Measurements from ENCODE around the gene PAM16.
A peak's percentile ranks its signal among the peaks of the same experiment; 100 is the strongest.

Gene PAM16

DNA sequence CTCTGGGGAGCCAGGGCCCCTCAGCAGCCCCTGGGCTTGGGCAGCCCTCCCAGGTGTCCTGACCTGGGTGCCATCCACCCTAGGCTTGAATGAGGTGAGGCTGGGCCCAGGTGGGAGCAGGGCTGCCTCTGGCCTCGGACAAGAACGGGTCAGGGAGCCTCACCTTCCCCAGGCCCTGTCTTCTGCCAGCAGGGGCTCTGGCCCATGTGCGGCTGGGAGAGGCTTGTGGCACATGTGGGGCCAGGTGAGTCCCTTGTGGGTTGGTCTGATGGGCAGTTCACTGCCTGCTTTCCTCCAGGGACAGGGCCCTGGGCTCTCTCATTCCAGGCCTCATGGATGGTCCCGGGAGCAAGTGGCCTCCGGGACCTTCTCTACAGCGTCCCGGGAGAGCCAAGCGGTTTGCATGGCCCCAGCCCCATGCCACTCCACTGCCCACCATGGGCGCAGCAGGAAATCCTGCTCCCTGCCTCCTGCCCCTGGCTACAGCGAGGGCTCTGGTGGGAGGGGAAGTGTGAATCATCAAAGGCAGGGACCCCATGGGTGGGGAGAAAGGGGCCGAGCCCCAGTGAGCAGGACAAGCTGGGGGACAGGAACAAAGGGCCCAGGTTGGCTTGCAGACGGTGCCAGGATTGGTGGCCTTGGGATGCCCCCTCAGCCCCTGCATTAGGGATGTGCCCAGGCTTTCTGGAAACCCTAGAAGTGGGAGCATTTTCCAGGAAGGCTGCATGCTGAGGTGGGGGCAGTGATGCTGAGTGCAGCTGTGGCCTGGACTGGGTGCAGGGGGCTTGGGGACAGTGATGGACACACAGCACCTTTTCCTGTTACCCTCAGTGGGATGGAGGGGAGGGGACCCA, 32.7 kb upstream of the PAM16 start:
- DNase-seq (ENCODE audit: low spot score) = no peak

DNA sequence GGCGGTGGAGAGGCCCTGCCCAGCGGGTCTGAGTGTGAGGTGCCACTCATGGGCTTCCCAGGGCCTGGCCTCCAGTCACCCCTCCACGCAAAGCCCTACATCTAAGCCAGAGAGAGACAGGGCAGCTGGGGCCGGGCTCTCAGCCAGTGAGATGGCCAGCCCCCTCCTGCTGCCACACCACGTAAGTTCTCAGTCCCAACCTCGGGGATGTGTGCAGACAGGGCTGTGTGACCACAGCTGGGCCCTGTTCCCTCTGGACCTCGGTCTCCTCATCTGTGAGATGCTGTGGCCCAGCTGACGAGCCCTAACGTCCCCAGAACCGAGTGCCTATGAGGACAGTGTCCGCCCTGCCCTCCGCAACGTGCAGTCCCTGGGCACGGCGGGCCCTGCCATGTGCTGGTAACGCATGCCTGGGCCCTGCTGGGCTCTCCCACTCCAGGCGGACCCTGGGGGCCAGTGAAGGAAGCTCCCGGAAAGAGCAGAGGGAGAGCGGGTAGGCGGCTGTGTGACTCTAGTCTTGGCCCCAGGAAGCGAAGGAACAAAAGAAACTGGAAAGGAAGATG, 31.8 kb upstream of the PAM16 start:
- no peak for DNase-seq (ENCODE audit: low spot score)

DNA sequence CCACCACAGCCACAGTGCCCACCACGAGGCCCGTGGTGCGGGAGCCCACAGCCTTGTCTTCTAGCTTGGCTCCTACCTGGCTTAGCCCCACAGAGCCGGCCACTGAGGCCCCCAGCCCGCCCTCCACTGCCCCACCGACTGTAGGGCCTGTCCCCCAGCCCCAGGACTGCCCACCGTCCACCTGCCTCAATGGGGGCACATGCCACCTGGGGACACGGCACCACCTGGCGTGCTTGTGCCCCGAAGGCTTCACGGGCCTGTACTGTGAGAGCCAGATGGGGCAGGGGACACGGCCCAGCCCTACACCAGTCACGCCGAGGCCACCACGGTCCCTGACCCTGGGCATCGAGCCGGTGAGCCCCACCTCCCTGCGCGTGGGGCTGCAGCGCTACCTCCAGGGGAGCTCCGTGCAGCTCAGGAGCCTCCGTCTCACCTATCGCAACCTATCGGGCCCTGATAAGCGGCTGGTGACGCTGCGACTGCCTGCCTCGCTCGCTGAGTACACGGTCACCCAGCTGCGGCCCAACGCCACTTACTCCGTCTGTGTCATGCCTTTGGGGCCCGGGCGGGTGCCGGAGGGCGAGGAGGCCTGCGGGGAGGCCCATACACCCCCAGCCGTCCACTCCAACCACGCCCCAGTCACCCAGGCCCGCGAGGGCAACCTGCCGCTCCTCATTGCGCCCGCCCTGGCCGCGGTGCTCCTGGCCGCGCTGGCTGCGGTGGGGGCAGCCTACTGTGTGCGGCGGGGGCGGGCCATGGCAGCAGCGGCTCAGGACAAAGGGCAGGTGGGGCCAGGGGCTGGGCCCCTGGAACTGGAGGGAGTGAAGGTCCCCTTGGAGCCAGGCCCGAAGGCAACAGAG, 31.0 kb upstream of the PAM16 start:
- DNase-seq (ENCODE audit: low spot score) = no peak

DNA sequence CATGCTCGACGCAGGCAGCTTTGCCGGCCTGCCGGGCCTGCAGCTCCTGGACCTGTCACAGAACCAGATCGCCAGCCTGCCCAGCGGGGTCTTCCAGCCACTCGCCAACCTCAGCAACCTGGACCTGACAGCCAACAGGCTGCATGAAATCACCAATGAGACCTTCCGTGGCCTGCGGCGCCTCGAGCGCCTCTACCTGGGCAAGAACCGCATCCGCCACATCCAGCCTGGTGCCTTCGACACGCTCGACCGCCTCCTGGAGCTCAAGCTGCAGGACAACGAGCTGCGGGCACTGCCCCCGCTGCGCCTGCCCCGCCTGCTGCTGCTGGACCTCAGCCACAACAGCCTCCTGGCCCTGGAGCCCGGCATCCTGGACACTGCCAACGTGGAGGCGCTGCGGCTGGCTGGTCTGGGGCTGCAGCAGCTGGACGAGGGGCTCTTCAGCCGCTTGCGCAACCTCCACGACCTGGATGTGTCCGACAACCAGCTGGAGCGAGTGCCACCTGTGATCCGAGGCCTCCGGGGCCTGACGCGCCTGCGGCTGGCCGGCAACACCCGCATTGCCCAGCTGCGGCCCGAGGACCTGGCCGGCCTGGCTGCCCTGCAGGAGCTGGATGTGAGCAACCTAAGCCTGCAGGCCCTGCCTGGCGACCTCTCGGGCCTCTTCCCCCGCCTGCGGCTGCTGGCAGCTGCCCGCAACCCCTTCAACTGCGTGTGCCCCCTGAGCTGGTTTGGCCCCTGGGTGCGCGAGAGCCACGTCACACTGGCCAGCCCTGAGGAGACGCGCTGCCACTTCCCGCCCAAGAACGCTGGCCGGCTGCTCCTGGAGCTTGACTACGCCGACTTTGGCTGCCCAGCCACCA, 30.2 kb upstream of the PAM16 start:
- no peak for DNase-seq (ENCODE audit: low spot score)

DNA sequence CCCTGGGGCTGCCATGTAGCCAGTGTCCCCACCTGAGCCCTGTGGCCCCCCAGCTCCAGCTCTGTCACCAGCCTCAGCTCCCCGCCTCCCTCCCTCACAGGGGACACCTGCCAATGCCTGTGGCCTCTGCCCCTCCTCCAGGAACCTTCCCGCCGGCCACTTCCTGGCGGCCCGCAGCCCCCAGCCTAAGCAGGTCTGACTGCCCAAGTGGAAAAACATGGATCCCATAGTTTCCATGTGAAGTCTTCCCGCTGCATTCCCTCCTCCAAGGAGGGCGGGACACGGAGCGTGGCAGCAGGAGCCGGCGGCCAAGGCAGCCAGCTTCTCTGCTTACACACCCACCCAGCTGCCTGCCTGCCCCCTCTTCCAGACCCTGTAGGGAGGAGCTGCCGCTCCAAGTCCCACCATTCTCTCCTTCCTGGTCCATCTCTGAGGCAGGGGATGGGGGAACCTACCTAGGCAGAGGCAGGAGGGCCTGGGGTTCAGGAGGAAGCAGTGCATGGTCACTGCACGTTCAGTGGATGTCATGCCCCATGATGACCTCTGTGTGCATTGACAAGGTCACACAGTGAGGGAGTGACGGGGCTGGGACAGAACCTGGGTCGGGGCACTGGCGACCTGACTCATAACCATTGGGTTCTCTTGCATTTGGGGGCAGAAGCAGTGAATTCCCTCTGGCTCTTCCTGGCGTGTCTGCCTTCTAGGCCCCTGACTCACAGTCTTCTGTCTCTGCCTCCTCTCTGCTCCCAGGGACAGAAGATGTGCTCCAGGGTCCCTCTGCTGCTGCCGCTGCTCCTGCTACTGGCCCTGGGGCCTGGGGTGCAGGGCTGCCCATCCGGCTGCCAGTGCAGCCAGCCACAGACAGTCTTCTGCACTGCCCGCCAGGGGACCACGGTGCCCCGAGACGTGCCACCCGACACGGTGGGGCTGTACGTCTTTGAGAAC, 29.3 kb upstream of the PAM16 start:
- no peak for DNase-seq (ENCODE audit: low spot score)

DNA sequence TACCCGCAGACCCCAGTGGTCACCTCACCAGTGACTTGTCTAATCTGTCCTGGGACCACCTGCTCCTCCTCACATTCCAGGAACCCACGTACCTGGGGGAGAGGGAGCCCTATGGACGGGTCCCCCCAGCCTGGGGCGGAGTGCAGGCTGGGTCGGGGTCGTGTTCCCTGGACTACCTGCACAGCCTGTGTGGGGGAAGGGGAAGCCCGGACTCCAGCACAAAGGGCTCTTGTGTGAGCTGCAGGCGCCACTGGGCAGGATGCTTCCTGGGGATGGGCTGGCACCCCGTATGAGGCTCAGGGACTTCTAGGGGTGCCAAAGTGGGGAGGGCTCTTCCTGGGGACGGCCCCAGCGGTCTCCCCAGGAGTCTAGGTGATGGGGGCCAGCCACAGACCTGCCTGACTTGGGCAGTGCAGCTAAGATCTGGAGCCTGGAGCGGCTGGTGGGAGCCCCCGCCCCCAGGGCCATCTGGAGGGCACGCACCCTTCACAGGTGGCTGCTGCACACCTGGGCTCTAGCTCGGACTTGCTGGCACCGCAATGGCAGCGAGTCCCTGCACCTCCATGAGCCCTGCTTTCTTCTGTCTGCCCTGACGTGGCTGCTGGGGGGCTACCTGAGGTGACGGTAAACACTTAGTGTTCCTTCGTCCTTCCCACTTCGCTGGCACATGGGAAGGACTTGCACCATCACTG, 28.0 kb upstream of the PAM16 start:
- DNase-seq (ENCODE audit: low spot score) = no peak

DNA sequence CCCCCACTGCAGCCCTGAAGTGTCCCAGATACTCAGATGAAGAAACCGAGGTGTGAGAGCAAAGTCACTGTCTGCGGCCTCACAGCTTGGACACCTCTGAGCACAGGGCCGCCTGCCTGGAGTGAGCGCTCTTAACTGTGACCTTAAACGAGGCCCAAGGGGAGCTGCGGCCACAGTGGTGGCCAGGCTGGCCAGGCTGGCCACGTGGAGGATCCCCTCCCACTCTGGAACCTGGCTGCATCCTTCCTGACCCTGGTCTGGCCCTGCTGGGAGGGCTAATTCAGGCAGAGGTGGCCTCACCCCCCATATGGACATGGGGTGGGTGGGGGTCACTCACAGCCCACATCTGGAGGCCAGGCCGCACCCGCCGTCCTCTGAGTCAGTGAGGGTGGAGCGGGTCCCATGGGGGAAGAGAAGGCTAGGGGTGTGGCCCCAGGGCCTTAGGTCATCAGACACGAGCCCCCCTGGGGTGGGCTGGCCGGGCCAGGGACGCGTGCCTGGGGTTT, 27.1 kb upstream of the PAM16 start:
- peak; percentile 71 for DNase-seq (ENCODE audit: low spot score)

DNA sequence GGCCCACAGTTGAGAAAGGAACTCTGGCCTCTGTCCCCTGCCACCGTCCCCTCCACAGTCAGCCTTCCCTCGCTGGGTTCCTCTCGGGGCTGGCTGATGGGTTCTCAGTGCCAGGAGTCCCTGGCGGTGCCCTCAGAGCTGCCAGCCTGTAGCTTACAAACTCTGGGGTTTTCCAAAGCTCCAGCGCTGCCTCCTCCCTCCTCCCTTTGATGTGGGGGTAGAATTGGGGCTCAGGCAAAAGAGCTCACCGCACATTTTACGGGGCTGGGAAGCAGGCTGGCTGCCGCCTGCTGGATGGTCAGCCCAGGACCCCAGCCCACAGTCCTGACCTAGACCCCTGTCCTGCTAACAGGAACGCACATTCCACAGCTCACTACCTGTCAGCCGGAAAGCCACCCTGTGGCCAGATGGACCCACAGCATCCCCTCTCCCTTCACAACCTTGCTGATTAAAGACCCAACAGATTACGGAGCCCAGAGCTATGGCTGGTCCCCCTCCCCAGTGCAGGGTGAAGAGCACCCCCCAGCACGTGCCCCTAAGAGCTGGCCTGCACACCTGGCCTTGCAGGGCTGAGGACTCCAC, 26.5 kb upstream of the PAM16 start:
- DNase-seq (ENCODE audit: low spot score) = no peak

DNA sequence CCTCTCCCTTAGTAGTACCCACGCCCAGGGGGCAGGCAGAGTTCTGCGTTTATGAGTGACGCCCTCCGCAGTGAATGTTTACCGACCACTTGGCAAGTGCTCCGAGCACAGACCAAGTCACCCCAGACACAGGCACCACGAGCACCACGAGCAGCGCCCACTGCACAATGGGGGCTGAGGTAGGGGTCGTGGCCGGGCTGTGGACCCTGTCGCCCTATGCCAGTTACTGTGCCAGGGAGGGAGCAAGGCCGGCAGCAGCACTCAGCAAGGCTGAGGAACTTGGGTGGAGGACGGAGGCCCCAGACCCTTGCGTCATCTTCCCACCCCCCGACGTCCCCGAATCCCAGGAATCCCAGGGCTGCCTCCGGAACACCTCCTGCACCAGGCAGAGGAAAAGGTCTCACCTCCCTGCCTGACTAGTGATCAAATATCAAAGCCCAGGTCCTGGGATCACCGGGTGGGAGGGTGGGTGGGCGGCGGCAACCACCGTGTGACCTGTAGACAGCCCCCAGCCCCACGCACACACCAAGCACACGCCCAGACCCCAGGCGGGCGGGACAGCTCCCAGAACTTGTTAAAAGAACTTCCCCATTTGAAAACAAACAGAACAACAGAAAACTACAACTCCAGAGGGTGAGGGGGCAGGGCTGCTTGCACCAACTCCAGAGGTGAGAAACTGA, 25.9 kb upstream of the PAM16 start:
- DNase-seq (ENCODE audit: low spot score) = no peak

DNA sequence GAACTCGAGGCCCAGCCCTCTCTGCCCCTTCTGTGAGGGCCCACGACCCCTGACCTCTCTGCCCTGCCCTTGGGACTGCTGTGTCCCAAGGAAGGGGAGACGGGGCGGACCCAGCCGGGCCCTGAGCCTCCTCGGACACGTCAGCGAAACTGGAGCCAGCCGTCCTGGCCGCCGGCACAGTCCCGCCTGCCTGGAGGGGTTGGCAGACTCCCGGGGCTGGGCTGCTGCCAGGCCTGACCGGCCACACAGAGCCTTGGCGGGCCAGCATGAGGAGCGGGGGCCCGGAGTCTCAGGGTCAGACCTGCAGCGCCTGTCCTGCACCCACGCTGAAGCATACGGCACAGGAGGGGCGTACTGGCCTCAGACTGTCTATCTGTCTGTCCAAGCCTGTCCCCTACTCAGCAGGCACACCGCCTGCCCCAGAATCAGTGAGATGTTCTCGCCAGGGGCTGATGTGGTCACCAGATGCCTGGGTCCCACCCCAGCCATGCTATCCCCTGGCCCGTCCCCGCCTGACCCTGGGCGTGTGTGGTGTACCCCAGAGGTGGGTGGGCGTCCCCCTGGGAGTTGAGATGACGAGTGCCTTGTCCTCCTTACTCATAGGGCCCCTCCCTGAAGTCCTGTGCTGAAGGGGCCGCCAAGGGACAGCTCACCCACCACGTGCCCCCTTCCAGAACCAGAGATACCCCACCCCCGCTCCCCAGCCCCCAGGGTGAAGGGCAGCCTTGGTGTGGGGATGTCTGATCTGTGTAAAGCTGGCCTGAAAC, 25.2 kb upstream of the PAM16 start:
- peak; percentile 83 for DNase-seq (ENCODE audit: low spot score)

DNA sequence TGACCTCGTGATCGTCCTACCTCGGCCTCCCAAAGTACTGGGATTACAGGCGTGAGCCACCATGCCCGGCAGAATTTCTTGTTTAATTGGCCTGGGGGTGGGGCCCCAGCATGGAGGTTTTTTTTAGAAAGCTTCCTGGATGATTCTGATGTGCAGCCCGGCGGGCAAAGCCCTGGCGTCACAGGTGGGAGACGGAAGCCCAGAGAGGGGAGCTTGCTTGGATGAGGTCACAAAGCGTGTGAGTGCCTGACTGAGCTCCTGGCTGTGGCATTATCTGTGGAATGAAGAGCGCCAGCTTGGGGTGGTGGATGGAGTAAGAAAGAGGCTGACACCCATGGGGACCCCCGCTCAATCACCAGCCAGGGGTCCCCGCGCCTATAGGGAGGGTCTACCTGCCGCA, 24.6 kb upstream of the PAM16 start:
- DNase-seq (ENCODE audit: low spot score) = peak; percentile 26

DNA sequence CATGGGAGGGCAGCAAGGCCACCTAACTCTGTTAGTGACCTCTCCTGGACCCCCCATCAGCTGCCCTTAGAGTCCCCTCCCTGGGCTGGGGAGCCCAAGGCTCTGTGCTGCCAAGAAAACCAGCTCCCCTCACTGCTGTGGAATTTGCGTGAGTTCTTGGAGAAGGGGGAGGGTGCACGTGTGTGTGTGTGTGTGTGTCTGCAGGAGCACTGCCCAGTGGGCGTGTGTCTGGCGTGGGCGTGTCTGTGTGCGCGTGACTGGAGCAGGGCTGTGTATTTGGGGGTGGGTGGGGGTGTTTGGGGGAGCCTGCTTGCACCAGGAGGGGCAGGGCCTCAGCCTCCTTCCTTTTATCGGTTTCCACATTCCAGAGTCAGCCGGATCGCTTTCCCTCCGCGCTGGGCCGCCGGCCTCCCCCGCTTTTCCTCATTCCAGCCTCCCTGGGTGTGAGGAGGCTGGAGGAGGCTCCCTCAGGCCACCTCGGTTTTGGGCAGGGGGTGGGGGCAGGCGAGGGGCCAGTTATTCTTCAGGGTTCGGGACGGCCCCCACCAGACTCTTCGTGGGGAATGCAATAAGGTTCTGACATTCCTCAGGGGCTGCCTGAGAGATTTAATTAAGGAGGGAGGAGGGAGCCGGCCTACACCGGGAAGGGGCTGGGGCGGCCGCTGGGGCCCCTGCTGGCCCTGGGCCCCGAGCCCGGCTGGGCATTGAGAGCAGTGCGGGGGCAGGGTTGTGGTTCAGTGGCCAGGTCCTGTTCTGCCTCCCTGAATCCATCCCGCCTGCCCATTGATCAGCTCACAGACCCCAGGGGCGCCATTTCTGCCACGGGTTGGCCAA, 23.0 kb upstream of the PAM16 start:
- DNase-seq (ENCODE audit: low spot score) = peak; percentile 86

DNA sequence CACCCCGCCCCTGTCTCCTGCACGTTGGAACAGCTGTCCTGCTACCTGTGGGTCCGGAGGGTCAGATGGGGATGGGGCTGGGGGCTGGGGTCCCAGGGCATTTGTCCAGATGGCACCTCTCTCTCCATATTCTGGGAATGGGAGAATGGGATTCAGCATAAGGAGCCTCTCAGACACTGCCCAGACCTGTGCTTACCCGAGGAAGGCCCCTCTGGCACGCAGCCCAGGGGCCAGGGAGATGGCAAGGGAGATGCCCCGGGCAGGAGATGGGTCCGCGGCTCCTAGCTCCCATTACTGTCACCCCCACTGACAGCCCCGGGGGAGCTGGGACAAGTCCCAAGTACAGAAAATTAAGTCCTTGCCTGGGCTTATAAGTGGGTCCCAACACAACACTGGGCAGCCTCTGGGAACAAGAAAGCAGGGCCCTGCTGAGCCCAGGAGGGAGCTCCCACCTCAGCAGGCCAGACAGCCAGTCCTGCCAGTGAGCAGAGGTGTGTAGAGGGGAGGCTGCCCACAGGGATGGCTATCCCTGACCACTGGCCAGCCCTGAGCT, 22.3 kb upstream of the PAM16 start:
- DNase-seq (ENCODE audit: low spot score) = no peak

DNA sequence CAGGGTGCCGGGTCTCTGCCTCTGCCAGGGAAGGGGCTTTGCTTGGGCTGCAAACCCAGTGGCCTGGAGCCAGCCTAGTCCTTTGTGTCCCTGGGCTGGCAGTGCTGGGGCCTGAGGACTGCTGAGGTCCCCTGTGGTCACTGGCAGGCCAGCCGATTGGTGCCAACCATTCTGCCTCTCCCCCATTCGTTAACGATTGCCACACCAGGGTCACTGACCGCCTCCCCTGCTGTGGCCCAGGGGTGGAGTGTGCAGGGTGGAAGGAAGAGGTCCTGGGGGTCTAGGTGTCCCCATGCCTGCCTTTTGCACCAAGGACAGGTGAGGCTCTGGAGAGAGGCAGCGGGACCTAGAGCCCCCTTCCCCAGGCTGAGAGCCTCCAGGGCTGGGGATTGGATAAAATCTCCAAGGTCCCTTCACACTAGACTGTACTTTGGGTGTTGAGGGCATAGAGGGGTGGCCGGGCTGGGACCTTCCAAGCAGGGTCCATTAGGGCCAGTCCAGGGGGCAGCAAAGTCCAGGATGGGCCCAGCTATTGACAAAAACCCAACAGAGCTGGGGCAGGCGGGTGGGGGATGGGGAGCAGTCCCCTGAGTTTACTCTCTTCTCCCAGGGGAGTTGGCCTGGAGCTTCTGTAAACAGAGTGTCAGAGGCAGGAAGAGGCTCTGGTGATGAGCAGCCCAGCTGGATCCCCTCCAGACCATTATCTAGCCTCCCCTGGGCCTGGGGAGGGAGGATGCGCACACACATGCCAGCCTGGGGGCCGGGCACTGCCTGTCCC, 21.6 kb upstream of the PAM16 start:
- peak; percentile 69 for DNase-seq (ENCODE audit: low spot score)

DNA sequence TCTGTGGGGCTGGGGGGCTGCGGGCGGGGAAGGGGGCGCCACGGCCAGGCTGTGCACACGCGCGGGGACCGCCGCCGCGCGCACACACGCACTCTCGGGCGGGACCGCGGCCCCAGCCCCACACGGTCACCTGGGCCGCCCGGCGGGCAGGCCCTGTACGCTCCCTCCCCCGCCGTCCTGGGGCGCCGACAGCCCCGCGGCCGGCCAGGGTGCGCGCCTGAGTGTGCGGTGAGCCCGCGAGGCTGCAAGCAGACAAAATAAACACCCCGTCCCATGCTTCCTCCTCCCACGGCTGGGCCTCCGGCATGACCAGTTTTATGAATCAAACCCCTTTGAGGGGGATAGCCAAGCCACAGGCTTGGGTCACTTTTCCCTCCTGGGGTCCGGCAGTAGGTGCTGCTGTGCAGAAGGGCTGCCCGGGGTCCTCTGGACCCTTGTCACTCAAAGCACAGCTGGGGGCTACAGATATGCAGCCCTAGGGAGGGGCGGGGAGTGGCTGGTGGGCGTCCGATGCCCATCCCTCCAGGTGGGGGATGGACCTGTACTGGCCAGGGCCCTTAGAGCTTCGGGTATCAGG, 21.0 kb upstream of the PAM16 start:
- DNase-seq (ENCODE audit: low spot score) = no peak

Data from AG08395 (cell line).